Calu3 (cell line): ENCODE results near the gene SGTB. TPM values are rescaled to one million over a fixed set of nuclear protein-coding genes. Genes with fewer than 3 reads are reported as not detected.
A peak's percentile ranks its signal among the peaks of the same experiment; 100 is the strongest.

Experiments
- BruUV-seq: library from RNA; stranded (reverse); fragments of 400-500 nt; replicated peaks from 2 replicates; lab custom pipeline; 2021; lab: Mats Ljungman, UMichigan
- CTCF ChIA-PET: fragments of 300-600 bp; sonication (Branson Sonifier 250); formaldehyde crosslinking; loops from one replicate; lab custom pipeline; 2022; ENCODE audit warnings: antibody characterized with exemption; lab: Charles Lee
- DNase-seq: peaks from one replicate; pipeline ENCODE4 v3.0.0; 2022
- H3K27ac Mint-ChIP-seq: one replicate; pipeline ENCODE4 v1.8.0; 2022; ENCODE audit warnings: mixed read lengths; ENCODE audit not compliant: unreplicated experiment
- H3K27me3 Mint-ChIP-seq: one replicate; pipeline ENCODE4 v1.8.0; 2022; ENCODE audit warnings: mixed read lengths; ENCODE audit not compliant: unreplicated experiment
- H3K36me3 Mint-ChIP-seq: one replicate; pipeline ENCODE4 v1.8.0; 2022; ENCODE audit warnings: mild to moderate bottlenecking, moderate library complexity, mixed read lengths; ENCODE audit not compliant: insufficient read depth, unreplicated experiment
- H3K4me1 Mint-ChIP-seq: one replicate; pipeline ENCODE4 v1.8.0; 2022; ENCODE audit warnings: mild to moderate bottlenecking, low read depth, mixed read lengths; ENCODE audit not compliant: unreplicated experiment
- H3K4me3 Mint-ChIP-seq: one replicate; pipeline ENCODE4 v1.8.0; 2022; ENCODE audit warnings: mild to moderate bottlenecking, low read depth, moderate library complexity, mixed read lengths; ENCODE audit not compliant: unreplicated experiment
- H3K9me3 Mint-ChIP-seq: one replicate; pipeline ENCODE4 v1.8.0; 2022; ENCODE audit warnings: low read depth, mixed read lengths; ENCODE audit not compliant: unreplicated experiment
- intact Hi-C: fragments of 100-400 bp; cut with micrococcal nuclease; formaldehyde crosslinking; loops from one replicate; pipeline ENCODE4 v1.10.0; 2022; ENCODE audit not compliant: unreplicated experiment
- total RNA-seq: library from RNA; stranded (reverse); gene quantifications from 2 replicates; pipeline ENCODE4 v1.2.3, GENCODE V29; 2022
- TF ChIP-seq, protein P1 (sequence below): fragments of 200-600 bp; IDR thresholded peaks from one replicate; pipeline ENCODE4 v1.8.0; 2022; ENCODE audit warnings: antibody characterized with exemption; ENCODE audit not compliant: unreplicated experiment

Gene SGTB
- total RNA-seq, 1 experiment from 2014 or later: 6.8 TPM

DNA sequence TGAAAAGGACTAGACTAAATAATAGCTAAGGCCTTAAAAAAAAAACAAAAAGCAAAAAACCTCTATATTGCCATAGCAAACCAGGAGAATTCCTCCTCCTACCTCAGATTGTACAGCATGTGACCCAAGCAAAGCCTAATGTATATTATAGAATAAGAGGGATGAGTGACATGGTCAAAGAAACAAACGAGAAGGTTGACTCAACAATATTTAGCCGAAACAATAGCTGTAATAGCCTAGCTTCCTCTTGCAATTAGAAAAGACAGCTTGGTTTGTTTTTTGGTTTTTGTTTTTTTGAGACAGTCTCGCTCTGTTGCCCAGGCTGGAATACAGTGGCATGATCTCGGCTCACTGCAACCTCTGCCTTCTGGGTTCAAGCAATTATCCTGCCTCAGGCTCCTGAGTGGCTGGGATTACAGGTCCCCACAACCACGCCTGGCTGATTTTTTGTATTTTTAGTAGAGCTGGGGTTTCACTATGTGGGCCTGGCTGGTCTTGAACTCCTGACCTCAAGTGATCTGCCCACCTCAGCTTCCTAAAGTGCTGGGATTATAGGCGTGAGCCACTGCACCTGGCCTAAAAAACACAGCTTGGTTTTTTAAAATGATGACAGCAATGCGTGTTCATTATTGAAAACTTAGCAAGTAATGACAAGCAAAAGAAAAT, 5.7 kb upstream of the SGTB start:
- Mint-ChIP-seq H3K27ac (no peak overlapping the region), H3K27me3 (no peaks in the 10 kb centered on the region), H3K36me3 (peaks cover 9% of the 10 kb centered on the region), H3K9me3 (no peaks in the 10 kb centered on the region), H3K4me3 (no peak overlapping the region), H3K4me1 (no peaks in the 10 kb centered on the region)
- CTCF ChIA-PET: no interaction called here
- no peak for DNase-seq
- TF ChIP-seq, protein P1, sequence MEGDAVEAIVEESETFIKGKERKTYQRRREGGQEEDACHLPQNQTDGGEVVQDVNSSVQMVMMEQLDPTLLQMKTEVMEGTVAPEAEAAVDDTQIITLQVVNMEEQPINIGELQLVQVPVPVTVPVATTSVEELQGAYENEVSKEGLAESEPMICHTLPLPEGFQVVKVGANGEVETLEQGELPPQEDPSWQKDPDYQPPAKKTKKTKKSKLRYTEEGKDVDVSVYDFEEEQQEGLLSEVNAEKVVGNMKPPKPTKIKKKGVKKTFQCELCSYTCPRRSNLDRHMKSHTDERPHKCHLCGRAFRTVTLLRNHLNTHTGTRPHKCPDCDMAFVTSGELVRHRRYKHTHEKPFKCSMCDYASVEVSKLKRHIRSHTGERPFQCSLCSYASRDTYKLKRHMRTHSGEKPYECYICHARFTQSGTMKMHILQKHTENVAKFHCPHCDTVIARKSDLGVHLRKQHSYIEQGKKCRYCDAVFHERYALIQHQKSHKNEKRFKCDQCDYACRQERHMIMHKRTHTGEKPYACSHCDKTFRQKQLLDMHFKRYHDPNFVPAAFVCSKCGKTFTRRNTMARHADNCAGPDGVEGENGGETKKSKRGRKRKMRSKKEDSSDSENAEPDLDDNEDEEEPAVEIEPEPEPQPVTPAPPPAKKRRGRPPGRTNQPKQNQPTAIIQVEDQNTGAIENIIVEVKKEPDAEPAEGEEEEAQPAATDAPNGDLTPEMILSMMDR: no peak
- no TSS peak for BruUV-seq
- intact Hi-C loops: no loop called here

DNA sequence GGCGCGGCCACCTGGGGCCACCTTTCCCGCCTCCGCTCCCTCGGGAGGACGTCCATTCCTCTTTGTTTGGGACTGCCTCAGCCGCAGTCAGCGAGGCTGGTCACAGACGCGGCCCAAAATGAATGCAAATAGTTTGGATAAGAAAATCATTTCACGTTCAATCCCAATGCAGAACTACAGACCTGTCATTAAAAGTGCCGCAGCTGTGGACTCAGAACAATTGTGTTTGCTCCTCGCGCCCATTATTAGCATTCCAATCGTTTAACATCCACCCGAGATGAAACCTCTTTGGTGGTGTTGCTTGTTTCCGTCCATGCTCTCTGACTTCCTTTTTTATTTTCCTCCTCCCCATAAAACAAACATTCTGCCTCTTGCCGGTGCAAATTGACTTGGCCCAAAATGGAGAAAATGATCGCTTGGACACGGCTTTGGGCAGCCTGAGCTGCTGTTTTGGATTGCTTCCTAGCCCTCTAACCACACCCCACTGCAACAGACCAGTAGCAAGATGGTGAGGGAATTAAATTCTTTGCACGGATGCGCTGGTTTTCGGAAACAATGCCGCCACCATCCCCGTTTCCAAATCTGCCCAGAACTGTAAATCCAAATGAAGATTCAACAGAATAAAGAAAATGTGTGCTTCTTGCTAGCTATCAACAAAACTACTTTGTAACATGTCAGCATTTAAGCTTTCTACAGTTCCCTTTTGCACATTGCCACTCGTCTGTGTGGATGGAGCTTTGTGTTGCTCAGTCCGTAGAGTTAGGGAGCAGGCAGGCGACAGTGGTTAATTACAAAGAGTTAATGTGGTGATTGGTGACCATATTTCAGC, 880 bp upstream of the SGTB start:
- TF ChIP-seq, protein P1: no peak
- Mint-ChIP-seq H3K4me3 (peak overlapping the region; percentile 90), H3K36me3 (peaks cover 27% of the 10 kb centered on the region), H3K27ac (peak overlapping the region; percentile 83), H3K27me3 (no peaks in the 10 kb centered on the region), H3K4me1 (no peaks in the 10 kb centered on the region), H3K9me3 (no peaks in the 10 kb centered on the region)
- TSS peak; percentile 82 for BruUV-seq
- CTCF ChIA-PET: interaction anchor here (1.1 kb wide), 1 partner anchor 88 kb away, joined by 3 read pairs; no protein-coding TSS in a partner anchor
- peak; percentile 20 for DNase-seq
- intact Hi-C loops: no loop called here

DNA sequence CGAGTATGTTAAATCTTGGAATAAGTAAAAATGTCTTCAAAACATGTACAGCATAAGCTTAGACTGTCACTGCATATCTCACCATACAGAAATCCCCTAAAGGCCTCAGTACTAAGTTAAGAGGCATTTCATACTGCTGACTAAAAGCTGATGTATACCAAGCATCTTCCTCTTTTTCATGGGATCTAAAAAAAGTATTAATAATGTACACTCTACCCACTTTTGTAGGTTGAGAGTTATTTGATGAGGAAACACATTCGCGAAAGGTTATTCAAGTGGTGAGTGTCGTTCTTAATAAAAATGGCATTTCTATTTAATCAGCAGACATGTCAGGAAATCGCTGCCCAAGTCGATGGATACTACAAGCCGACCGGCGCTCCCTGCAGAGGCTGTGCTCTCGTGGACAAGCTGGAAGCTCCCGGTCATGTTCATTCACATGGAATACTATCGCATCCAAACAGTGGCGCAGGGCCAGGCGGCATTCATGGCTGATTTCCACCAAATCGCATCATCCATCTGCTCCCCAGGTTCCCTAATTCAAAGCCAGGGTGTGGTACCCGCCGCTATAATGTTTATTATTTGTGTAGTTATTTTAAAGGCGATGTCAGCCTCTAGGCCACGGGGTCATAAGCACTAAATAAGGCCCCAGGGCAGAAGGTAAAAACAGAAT, 724 bp downstream of the SGTB start:
- CTCF ChIA-PET: no interaction called here
- TSS peak; percentile 29 for BruUV-seq
- no peaks in the 10 kb centered on the region for H3K27me3 Mint-ChIP-seq
- no peaks in the 10 kb centered on the region for H3K9me3 Mint-ChIP-seq
- peaks cover 27% of the 10 kb centered on the region for H3K36me3 Mint-ChIP-seq
- intact Hi-C loops: no loop called here
- H3K4me3 Mint-ChIP-seq: peak overlapping the region; percentile 90
- no peak overlapping the region for H3K27ac Mint-ChIP-seq
- peak; percentile 22 for DNase-seq
- TF ChIP-seq, protein P1: no peak
- H3K4me1 Mint-ChIP-seq: no peaks in the 10 kb centered on the region

DNA sequence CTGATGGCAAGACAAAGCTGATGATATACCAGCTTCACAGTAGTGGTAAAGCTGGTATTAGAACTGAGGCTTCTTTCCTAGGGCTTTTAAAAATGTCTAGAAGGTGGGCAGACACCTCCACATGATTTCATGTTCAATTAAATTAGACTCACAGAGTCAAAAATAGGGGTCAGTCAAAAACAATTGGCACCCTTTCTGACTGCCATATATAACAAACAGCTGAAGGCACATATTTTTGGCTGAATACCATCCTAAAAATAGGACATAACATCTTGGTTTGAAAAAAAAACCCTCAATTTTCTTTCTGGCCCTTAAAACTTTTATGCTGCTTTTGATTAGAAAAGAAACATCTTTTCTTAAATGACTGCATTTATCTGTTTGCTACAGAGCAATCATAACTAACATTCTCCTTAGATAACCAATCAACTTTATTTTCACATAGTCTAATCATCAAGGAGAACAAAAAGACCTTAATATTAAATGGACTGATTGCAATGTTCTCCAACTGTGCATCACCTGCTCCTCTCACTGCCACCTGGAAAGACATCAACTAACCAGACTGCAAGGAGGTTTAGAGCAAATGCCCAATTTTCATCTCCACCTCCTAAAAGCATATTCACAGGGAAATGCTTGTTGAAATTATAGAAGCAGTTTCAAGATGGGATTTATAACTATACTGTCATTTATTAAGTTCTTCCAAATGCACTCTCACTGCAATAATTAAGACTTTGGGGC, 3.2 kb downstream of the SGTB start:
- BruUV-seq: no TSS peak
- Mint-ChIP-seq H3K36me3 (peaks cover 27% of the 10 kb centered on the region), H3K4me1 (no peaks in the 10 kb centered on the region), H3K4me3 (no peak overlapping the region), H3K9me3 (no peaks in the 10 kb centered on the region), H3K27ac (no peak overlapping the region), H3K27me3 (no peaks in the 10 kb centered on the region)
- intact Hi-C loops: no loop called here
- CTCF ChIA-PET: no interaction called here
- TF ChIP-seq, protein P1: no peak
- DNase-seq: no peak
